HL-60 (cell line): ENCODE measurements around the gene PALS2.

Source experiments
- CTCF ChIP-seq: IDR thresholded peaks from one replicate; pipeline ENCODE4 v1.5.1; 2011; ENCODE audit warnings: low read length, control low read depth, inconsistent platforms; ENCODE audit not compliant: insufficient read depth
- GABPA ChIP-seq: IDR thresholded peaks from 2 replicates; pipeline ENCODE4 v1.6.1; 2012; ENCODE audit warnings: low read depth
- POLR2AphosphoS5 ChIP-seq: IDR thresholded peaks from 2 replicates; pipeline ENCODE4 v1.6.1; 2012; ENCODE audit warnings: low read depth

GRCh38 chr7:24540956-24541355 lies 32.3 kb upstream of the PALS2 start:
- TF ChIP-seq CTCF (no peak), GABPA (no peak), POLR2AphosphoS5 (no peak)
